SH-SY5Y (cell line): ENCODE results near the gene CLCF1.

Experiments used
- GATA2 ChIP-seq: IDR thresholded peaks from 2 replicates; pipeline ENCODE4 v1.6.1; 2011; ENCODE audit warnings: mild to moderate bottlenecking, low read depth, low read length
- GATA3 ChIP-seq: IDR thresholded peaks from 2 replicates; pipeline ENCODE4 v1.6.1; 2011; ENCODE audit warnings: low read depth, mild to moderate bottlenecking, low read length, moderate library complexity

CLCF1 gene

DNA sequence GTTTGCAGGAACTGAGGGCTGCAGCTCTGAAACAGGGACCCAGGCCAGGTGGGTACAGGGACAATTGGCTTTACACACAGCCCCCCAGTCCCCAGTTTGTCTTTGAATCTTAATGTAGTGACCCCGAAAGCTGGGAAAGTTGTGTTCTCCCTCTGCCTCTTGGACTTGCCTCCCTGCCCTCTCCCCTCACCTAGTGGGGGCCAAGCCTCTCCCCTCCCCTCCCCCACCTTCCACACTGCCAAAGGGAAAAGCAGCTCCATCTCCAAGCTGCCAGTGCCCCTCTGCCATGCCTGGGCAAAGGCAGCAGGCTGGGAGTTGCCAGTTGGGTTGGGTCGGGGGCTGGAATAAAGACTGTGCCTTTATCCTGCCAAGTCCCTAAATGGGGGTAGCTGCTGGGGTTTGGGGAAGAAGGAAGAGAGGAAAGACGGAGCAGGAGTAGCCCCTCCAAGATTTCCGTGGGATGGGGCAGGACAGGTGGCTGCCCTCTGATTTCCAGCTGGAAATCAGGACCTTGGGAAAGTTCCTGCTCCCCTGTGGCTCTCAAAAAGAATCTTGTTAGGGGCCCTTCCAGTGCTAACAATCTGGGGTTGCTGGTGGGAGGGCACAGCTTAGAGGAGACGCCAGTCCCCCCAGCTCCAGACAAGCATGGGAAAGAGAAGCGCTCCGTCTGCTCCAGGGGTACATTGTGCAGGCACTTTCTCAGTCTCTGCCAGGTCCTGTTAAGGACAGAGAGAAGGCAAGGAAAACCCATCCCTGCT lies 2.8 kb upstream of the CLCF1 start:
- TF ChIP-seq GATA2 (no peak), GATA3 (no peak)

DNA sequence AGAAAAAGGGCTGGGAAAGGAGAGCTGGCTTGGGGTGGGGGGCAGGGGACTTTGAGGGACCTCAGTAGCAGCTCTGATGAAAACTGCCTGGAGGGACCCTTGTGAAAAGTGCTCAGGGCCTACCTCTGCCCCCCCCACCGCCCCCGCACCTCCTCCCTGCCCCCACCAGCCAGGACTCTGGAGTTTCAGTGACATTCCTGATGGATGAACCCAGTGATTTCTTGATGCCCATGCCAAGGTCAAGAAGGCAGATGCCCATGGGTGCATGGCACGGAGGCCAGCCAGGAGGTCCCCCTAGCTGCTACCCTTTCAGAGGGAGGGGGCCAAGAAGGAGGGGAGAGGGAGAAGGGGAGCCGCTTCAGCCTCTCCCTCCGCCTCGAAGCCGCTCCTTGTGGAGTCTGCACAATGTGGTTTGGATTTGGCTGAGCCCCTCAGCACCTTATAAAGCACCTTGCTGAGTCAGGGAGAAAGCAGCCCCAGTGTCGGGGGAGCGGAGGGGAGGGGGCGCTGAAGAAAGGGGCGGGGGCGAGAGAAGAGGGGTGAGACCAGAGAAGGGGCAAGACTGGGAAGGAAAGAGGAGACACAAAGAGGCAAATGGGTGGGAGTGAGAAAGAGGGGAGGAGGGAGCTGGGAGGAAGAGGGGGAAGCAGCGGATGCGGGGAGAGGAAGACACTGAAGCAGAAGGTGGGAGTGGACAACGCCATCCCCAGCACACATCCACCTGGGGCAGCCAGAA lies 2.1 kb upstream of the CLCF1 start:
- no peak for TF ChIP-seq GATA3
- TF ChIP-seq GATA2: no peak

DNA sequence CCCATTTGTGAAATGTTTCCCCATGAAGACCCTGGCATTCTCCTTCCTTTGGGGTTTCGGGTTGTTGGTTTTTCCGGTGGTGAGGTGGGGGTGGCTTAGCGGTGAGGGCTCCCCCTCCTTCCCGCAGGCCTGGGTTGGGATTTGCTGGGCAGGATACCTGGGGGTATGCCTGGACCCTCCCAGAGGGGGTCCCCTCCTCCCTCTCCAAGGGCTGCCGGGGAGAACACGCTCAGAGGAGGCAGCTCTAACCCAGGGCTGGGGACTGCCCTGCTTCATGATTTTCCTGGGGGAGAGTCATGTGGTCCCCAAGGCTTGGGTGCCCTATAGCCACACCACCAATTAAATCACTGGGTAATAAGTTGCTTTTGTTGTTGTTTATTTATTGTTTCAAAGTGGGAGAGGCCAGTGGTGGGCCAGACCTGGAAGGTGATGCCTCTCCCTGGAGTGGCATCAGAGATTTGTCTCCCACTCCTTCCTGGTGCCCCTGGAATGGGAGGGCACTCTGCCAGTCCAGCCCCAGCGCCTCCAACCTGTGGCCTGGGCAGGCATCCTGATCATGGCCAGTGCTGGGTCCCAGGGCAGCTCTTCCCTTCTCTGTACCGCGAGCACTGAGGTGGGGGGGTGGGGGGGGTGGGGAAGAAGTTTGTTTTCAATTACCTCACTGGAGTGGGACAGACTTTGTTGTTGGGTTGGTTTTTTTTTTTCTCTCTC lies 1.3 kb upstream of the CLCF1 start:
- TF ChIP-seq GATA2: no peak
- no peak for TF ChIP-seq GATA3

DNA sequence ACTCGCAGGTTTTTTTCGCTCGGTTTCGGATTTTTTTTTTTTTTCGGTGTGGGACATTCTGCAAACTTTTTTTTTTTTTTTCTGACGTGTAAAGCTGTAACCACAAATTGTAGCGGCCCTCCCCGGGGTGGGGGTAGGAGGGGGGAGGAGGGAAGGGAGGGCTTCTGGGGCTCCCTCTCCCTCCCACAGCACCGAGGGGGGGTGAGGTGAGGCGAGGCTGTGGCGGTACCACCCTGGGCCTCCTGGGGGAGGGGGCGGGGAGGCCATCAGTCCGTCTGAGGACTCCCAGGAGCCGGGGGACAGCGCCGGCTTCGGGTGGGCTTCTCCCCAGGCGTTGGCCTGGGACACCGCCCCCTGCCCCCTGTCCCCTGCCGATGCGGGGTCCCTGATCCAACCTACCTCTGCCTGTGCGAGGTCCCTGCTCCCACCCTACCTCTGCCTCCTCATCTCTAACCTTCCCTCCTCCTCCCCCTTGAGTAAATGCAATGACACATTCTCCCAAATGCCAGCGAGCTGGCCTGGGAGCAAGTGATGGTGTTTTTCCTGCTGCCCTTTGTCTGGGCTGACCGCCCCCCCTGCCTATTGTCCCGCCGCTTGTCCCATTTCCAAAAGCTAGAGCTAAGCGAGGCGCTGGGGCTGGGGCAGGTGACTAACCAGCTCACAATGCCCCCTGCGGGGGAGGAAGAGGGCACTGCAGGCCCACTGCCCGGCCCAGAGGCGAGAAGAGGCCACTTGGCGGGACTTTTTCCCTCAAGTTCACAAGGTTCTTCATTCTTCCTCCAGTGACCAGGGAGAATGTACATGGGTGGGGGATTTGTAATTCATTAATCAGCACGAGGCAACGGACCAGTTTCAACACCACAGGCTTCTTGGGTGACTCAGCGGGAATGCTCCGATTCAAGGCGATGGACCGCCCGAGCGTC lies 511 bp upstream of the CLCF1 start:
- TF ChIP-seq GATA2 (no peak), GATA3 (no peak)

DNA sequence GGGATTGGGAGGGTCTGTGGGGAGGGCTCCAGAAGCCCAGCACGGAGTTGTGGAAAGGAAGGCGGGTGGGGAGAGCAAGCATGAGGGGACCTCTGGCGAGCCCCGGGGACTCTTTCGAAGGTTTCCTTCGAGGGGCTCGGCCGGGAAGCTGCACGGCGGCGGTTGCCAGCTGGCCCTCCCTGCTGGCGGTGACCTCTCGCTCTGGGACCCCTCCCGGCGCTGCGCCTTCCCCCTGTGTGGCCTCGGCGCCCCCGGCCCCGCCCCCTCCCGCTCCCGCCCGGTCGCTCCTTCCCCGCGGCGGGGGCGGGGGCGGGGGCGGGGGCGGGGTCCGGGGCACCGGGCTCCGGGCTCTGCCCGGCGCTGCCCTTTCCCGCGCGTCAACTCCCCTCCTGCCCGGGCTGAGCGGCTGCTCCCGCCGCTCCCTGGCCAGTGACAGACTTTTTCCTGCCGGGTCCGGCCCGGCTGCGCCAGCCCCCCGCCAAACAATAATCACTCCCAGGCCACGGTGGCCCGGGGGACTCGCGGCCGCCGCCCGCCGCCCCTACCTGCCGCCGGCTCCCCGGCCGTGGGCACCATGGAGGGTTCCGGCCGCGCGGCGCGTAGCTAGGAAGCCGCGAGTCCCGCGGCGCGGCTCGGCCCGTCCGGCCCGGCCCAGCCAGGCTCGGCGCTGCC lies 941 bp downstream of the CLCF1 start:
- TF ChIP-seq GATA2 (no peak), GATA3 (no peak)

DNA sequence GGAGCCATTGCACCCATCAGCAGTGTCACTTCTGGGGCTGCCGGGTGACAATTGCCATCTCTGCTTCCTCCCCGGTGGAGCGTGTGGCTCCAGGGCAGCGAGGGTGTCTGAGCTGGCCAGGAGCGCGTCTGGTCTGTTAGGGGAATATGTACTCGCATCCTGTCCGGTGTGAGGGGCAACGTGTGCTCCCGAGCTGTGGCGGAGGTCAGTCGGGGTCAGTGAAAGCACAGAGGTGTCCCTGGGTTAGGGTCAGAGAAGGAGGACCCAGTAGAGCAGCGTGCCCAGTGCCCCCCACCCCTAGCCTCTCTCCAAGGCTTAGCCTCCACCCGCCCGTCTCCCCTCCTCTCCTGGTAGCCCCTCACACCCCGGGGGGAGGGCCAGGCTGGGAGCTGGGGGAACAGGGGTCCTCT lies 1.5 kb downstream of the CLCF1 start:
- TF ChIP-seq GATA2 (no peak), GATA3 (no peak)

DNA sequence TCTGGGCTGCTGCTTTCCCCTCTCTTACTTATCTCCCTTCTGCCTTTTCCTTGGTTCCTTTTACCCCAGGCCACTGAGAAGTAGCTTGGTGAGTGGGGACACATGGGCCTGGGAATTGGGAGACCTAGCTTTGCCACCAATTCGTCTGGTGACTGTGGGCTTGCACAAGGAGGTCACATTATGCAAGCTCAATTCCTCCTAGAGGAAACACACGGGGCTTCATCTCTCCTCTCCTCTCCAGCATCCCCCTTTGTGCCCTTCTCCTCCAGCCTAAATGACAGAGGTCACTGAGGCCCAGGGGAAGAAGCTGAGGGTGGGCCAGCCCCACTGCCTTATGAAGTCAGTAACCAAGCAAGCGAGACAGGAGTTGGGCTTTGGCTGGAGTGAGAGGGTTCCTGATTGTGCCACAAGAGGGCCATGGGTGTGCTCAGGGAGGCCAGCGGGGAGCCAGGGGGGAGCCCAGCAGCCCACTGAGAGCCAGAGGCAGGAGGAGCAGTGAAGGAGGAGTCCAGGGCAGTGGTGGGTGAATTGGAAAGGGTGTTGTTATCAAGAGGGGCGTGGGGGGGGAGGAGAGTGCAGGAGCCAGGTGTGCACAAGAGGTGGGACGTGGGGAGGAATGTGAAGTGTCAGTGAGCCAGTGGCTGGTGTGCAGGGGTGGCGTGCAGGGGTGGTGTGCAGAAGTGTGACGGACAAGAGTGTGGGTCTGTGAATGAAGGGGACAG lies 2.0 kb downstream of the CLCF1 start:
- TF ChIP-seq GATA3: no peak
- TF ChIP-seq GATA2: no peak

DNA sequence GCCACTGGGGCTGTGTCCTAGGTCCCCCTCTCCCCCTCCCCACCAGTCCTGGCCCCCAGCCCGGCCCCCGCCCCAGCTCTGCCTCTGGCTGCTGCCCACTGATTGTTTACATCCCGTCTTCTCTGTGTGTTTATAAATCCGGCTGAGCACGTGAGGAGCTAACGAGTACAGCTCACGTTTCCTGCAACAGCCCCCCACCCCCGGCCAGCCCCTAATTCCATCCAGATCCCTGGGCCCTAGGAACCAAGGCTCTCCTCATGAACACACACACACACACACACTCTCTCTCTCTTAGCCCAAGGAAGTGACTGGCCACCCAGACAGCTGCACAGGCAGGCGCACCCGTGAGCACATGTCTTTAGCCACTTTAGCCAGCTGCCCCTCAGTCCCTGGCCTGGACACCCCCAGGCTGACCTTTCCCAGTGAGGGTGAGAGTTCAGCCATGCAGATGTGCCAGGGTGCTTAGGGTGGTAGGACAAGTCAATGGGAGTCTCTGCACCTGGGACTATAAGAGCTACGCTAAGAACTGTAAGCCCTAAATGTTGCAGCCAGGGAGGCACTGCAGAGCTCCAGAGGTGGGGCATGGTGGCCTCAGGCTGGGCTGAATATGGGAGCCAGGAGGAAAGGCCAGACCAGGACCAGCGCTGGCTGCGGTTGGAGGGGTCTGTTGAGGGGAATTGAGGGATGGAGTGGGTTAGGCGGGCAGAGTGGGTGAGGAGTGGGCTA lies 2.9 kb downstream of the CLCF1 start:
- no peak for TF ChIP-seq GATA2
- TF ChIP-seq GATA3: no peak

DNA sequence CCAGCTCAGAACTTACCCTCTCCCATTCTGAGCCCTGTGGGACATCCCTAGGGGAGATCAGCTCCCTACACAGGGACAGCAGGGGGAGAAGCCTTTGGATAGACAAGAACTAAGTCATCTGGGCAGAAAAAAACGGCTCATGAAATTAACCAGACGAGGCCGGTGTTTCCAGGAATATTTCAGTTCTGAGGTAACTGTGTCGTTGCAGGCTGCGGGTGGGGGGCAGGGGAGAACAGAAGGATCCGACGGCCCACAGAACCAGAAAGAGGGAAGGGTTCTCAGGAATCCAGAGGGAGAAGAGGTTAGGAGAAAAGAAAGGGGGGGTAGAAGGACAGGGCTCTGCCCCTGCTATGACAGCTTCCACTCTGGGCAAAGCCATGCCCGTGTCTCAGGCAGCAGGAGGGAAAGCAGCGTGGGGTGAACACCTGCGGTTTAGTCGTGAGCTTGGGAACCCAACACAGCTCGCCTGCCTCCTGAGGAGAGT lies 3.6 kb downstream of the CLCF1 start:
- TF ChIP-seq GATA3 (no peak), GATA2 (no peak)

DNA sequence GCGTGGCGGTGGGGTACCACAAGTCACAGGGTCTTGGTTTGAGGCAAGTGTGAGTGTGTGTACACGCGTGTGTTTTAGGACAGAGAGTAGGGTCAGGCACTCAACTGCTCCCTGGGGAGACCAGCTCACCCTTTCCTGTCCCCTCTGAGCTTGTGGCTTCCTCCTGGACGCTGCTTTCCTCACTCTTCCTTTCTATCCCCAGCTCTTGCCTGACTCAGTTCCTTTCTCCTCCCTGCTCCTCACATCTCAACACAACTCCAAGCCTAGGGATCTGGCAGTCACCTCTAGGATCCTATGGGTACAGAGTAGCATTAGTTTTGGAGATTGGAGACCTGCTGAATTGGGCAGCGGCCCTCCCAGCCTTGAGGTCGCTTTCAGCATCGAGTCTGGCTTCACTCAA lies 4.1 kb downstream of the CLCF1 start:
- no peak for TF ChIP-seq GATA3

DNA sequence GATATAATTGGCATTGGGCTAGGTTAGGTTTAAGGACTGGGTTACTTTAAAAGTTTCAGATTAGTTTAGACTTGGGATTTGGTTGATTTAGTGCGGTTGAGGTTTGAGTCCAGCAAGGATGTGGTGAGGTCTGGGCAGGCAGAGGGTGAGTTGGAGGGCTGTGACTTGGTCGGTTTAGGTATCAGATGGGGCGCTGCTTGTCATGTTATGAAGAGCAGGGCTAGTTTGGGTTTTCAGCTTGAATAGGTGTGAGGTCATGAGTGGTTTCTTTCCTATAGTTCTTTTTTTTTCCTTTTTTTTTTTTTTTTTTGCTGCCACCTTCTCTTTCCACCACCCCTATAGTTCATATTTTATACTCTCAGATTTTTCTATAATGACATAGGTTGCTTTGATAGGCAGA lies 4.8 kb downstream of the CLCF1 start:
- TF ChIP-seq GATA2 (no peak), GATA3 (no peak)

DNA sequence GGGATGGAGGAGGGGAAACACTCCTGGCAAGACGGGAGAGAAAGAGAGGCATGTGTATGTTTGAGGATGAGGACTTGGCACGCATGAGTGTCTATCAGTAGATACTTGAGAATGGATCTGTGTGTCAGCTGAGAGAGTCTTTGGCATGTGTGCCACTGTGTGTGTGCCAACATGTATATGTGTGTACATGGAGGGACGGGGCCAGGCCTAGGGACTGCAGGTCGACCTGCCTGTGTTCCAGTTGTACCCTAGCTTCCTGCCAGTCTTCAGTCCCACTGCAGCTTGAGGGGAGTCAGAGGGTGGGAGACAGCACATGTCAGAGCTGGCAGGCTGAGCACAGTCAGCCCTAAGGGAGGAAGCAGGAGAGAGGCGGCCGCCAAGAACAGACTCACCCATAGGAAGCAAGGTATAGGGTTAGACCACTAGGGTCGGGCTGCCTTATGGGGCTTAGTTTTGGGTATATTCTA lies 5.6 kb downstream of the CLCF1 start:
- TF ChIP-seq GATA2: no peak
- TF ChIP-seq GATA3: no peak
